Ascending aorta (tissue), 2 donors: ENCODE measurements around the gene CSF2. TPM values are rescaled to one million over a fixed set of nuclear protein-coding genes. Genes with fewer than 3 reads are reported as not detected.
A peak's percentile ranks its signal among the peaks of the same experiment; 100 is the strongest.

Experiments
- DNase-seq, 2 donors: peaks; one replicate each; pipeline ENCODE4 v3.0.0-alpha.2; 2019; ENCODE audit warnings: low spot score in 2 of 2
- H3K27ac ChIP-seq, 2 donors: fragments of 200-600 bp; sonication (generic); one replicate each; pipeline ENCODE4 v1.5.1; 2016 to 2017; ENCODE audit warnings: mild to moderate bottlenecking in 1 of 2
- H3K27me3 ChIP-seq: fragments of 200-600 bp; sonication (generic); one replicate; pipeline ENCODE4 v1.5.1; 2017
- H3K36me3 ChIP-seq, 2 donors: fragments of 200-600 bp; sonication (generic); one replicate each; pipeline ENCODE4 v1.5.1; 2016
- H3K4me1 ChIP-seq, 2 donors: fragments of 200-600 bp; sonication (generic); one replicate each; pipeline ENCODE4 v1.5.1; 2016 to 2017; ENCODE audit warnings: mild to moderate bottlenecking in 1 of 2
- H3K4me3 ChIP-seq, 2 donors: fragments of 200-600 bp; sonication (generic); one replicate each; pipeline ENCODE4 v1.5.1; 2016 to 2017; ENCODE audit warnings: mild to moderate bottlenecking in 1 of 2
- H3K9me3 ChIP-seq, 2 donors: fragments of 200-600 bp; sonication (generic); one replicate each; pipeline ENCODE4 v1.5.1; 2016
- CTCF ChIP-seq, 3 experiments: fragments of 200-600 bp in 2 of 3; fragments of 450-650 bp in 1 of 3; sonication (generic) in 2 of 3; IDR thresholded peaks; one replicate each; pipeline ENCODE4 v1.5.1; 2016 to 2019; ENCODE audit warnings: antibody characterized with exemption in 3 of 3, mild to moderate bottlenecking in 1 of 3, moderate library complexity in 1 of 3
- intact Hi-C: fragments of 100-400 bp; cut with DNase I; formaldehyde crosslinking; loops from one replicate; pipeline ENCODE4 v1.15.1; 2023
- total RNA-seq: library from RNA; depleted of rRNA; stranded (reverse); fragments of >200 nt; gene quantifications from one replicate; pipeline ENCODE4 v1.1.0, GENCODE V29; 2016

Gene CSF2
- total RNA-seq, 1 donor from 2014 or later, result not detected

GRCh38 chr5:132059043-132059695, 14.4 kb upstream of the CSF2 start:
- peak in 1 of 2 donors; percentile 52 for DNase-seq
- no peak for TF ChIP-seq CTCF (IDR thresholded peaks at IDR 0.05)
- Histone ChIP-seq H3K4me3 (no peak overlapping the region), H3K9me3 (no peaks in the 10 kb centered on the region), H3K27ac (no peak overlapping the region), H3K36me3 (no peaks in the 10 kb centered on the region), H3K4me1 (no peaks in the 10 kb centered on the region), H3K27me3 (no peaks in the 10 kb centered on the region)
- intact Hi-C loops, result no loop called here

- no peak for TF ChIP-seq CTCF (IDR thresholded peaks at IDR 0.05)
- Histone ChIP-seq H3K27ac (no peak overlapping the region), H3K4me3 (no peak overlapping the region), H3K27me3 (no peaks in the 10 kb centered on the region), H3K4me1 (no peaks in the 10 kb centered on the region), H3K9me3 (no peaks in the 10 kb centered on the region), H3K36me3 (no peaks in the 10 kb centered on the region)
- peak in 1 of 2 donors; percentile 54 for DNase-seq
- intact Hi-C loops, result loop anchor here (5.0 kb wide), 2 partner anchors 122 to 248 kb away; no protein-coding TSS in a partner anchor
Measured at GRCh38 chr5:132059696-132060500, 13.7 kb upstream of the CSF2 start.

GRCh38 chr5:132060501-132061161, 13.0 kb upstream of the CSF2 start, which contains the start of gene IL3:
TSS of gene IL3 (plus strand) at chr5:132060655. CDS start at chr5:132060707, 52 bp downstream.
- peak in 1 of 2 donors; percentile 52 for DNase-seq
- H3K36me3 ChIP-seq, result no peaks in the 10 kb centered on the region
- H3K4me1 ChIP-seq, result no peaks in the 10 kb centered on the region
- intact Hi-C loops, result loop anchor here (5.0 kb wide), 2 partner anchors 122 to 248 kb away; no protein-coding TSS in a partner anchor
- no peaks in the 10 kb centered on the region for H3K9me3 ChIP-seq
- no peak within 1 kb of the TSS for H3K27ac ChIP-seq
- H3K27me3 ChIP-seq, result no peaks in the 10 kb centered on the region
- no peak for TF ChIP-seq CTCF (IDR thresholded peaks at IDR 0.05)
- no peak within 1 kb of the TSS for H3K4me3 ChIP-seq

GRCh38 chr5:132063090-132063911, 10.3 kb upstream of the CSF2 start:
- DNase-seq, result peak in 1 of 2 donors; percentile 79

More at GRCh38 chr5:132063090-132063911, 10.3 kb upstream of the CSF2 start:
- Histone ChIP-seq H3K9me3 (no peaks in the 10 kb centered on the region), H3K4me1 (no peaks in the 10 kb centered on the region), H3K4me3 (no peak overlapping the region), H3K27ac (no peak overlapping the region), H3K27me3 (no peaks in the 10 kb centered on the region), H3K36me3 (no peaks in the 10 kb centered on the region)
- intact Hi-C loops, result loop anchor here (5.0 kb wide), 2 partner anchors 119 to 251 kb away; no protein-coding TSS in a partner anchor
- TF ChIP-seq CTCF (IDR thresholded peaks at IDR 0.05), result peak; percentile 82 to 97 (median 96)
